Measurements from ENCODE around the gene PRSS16. TPM values are rescaled to one million over a fixed set of nuclear protein-coding genes. Genes with fewer than 3 reads are reported as not detected.

Gene PRSS16
- total RNA-seq = 0.11 and 0.50 TPM in 2 replicates

GRCh38 chr6:27247133-27247836 lies at the start of gene PRSS16:
Gene PRSS16, plus strand, starts transcription at chr6:27247701. Its CDS starts 37 bp downstream, at chr6:27247738.

Other genes starting within 250 kb of the PRSS16 start
- gene POM121L2, start 64.6 kb downstream of the PRSS16 start, total RNA-seq = not detected in 2 replicates
- gene ZNF391, start 141.1 kb downstream of the PRSS16 start, total RNA-seq = 1.7 and 3.0 TPM in 2 replicates
- gene ZNF184, start 225.4 kb downstream of the PRSS16 start, total RNA-seq = 8.2 and 8.7 TPM in 2 replicates